Adrenal gland (tissue), 5 donors: ENCODE data around the gene SLC18B1.

Source experiments
- POLR2A ChIP-seq, 2 donors: fragments of 450-650 bp; IDR thresholded peaks; one replicate each; pipeline ENCODE4 v1.6.1; 2017; ENCODE audit warnings: antibody characterized with exemption in 2 of 2, mild to moderate bottlenecking in 2 of 2, moderate library complexity in 1 of 2
- TF ChIP-seq, protein P1 (sequence below), 6 experiments: fragments of 450-650 bp in 4 of 6; fragments of 200-600 bp in 2 of 6; sonication (generic) in 1 of 6; IDR thresholded peaks; 1 replicate in 5 of 6; 2 replicates in 1 of 6; pipeline versions ENCODE4 v1.5.1 to v1.8.0; 2016 to 2021; ENCODE audit warnings: antibody characterized with exemption in 6 of 6, mild to moderate bottlenecking in 2 of 6, moderate library complexity in 1 of 6
- donor health status: DM: no; HTN: no; CAD: no.

DNA sequence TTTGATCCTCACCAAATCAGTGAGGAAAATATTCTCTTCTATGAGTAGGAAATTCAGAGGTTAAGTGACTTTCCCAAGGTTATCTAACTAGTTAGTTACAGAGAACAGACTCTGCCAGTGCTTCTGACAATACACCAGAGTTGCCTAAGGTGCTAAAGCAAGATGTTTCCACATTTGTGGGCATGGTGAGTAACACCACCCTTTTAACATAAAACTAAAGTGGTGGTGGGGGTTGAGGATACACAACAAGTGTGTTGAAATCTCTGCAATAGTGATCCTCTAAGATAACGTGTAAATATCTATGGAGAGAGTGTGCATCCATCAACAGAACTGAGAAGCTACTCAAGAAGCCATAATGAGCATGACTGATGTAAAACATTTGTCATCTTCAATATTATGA, 52.4 kb downstream of the SLC18B1 start:
- TF ChIP-seq, protein P1, sequence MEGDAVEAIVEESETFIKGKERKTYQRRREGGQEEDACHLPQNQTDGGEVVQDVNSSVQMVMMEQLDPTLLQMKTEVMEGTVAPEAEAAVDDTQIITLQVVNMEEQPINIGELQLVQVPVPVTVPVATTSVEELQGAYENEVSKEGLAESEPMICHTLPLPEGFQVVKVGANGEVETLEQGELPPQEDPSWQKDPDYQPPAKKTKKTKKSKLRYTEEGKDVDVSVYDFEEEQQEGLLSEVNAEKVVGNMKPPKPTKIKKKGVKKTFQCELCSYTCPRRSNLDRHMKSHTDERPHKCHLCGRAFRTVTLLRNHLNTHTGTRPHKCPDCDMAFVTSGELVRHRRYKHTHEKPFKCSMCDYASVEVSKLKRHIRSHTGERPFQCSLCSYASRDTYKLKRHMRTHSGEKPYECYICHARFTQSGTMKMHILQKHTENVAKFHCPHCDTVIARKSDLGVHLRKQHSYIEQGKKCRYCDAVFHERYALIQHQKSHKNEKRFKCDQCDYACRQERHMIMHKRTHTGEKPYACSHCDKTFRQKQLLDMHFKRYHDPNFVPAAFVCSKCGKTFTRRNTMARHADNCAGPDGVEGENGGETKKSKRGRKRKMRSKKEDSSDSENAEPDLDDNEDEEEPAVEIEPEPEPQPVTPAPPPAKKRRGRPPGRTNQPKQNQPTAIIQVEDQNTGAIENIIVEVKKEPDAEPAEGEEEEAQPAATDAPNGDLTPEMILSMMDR (IDR thresholded peaks at IDR 0.05) = no peak
- no peak for TF ChIP-seq POLR2A (IDR thresholded peaks at IDR 0.05)
